ENCODE data around the gene OR6N2. TPM values are rescaled to one million over a fixed set of nuclear protein-coding genes. Genes with fewer than 3 reads are reported as not detected.

The OR6N2 gene
- total and polyA plus RNA-seq, 9 of the 15 experiments (the other 6 are each of a cell fraction or from before 2014, with no cell fraction given): not detected

DNA sequence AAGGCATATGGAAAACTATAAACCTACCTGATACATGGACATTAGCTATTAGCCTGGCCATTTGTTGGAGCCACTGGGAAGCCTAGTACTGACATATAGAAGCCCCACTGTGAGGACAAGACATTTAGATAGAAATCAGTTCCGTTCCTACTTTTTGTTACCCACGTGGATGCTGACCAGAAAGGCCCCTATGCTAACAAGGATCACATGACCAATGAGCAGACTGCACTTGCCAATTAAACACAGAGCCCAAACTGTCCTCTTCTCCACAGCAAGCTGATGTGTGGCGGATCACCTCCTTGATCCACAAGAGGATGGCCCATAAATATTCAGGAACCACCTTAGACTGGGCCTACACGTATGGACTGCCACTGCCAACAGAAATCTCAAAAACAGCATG lies 49.3 kb downstream of the OR6N2 start (continued):
- TF ChIP-seq, protein P1, sequence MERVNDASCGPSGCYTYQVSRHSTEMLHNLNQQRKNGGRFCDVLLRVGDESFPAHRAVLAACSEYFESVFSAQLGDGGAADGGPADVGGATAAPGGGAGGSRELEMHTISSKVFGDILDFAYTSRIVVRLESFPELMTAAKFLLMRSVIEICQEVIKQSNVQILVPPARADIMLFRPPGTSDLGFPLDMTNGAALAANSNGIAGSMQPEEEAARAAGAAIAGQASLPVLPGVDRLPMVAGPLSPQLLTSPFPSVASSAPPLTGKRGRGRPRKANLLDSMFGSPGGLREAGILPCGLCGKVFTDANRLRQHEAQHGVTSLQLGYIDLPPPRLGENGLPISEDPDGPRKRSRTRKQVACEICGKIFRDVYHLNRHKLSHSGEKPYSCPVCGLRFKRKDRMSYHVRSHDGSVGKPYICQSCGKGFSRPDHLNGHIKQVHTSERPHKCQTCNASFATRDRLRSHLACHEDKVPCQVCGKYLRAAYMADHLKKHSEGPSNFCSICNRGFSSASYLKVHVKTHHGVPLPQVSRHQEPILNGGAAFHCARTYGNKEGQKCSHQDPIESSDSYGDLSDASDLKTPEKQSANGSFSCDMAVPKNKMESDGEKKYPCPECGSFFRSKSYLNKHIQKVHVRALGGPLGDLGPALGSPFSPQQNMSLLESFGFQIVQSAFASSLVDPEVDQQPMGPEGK (CRISPR knock-in tag; IDR thresholded peaks at IDR 0.05; ENCODE audit: borderline replicate concordance): no peak
- TF ChIP-seq L3MBTL2 (IDR thresholded peaks at IDR 0.05) (peak; percentile 28; the same call in 1 of the 2 replicates), HNRNPUL1 (IDR thresholded peaks at IDR 0.05; ENCODE audit: low read length) (no peak)
- TF ChIP-seq, protein P2, sequence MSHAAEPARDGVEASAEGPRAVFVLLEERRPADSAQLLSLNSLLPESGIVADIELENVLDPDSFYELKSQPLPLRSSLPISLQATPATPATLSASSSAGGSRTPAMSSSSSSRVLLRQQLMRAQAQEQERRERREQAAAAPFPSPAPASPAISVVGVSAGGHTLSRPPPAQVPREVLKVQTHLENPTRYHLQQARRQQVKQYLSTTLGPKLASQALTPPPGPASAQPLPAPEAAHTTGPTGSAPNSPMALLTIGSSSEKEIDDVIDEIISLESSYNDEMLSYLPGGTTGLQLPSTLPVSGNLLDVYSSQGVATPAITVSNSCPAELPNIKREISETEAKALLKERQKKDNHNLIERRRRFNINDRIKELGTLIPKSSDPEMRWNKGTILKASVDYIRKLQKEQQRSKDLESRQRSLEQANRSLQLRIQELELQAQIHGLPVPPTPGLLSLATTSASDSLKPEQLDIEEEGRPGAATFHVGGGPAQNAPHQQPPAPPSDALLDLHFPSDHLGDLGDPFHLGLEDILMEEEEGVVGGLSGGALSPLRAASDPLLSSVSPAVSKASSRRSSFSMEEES (CRISPR knock-in tag; IDR thresholded peaks at IDR 0.05): peak; percentile 81

DNA sequence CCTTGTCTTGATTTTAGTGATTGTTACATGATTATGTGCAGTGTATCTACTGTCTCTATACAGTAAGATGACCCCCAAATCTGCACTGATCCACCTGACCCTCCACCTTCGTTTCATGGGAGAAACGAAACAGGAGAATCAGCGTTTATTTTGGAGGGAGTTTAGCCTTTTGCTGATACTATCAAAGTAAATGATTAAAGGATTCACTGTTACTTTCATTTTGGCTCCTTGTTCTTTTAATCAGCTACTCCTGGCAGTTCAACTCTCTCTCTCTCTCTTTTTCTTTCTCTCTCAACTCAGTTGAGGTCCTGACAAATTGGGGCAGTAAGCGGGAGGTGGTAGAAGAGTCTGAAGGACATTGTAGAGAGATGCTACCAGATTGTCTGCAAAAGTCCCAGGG lies 50.6 kb downstream of the OR6N2 start:
- CTCF ChIA-PET (ENCODE audit: low intra/inter-chr PET ratio): no interaction called here
- no peak for FAIRE-seq
- TF ChIP-seq ARID1B (IDR thresholded peaks at IDR 0.05) (no peak), BDP1 (IDR thresholded peaks at IDR 0.05; ENCODE audit: insufficient read depth, insufficient read length) (no peak), EZH2 (IDR thresholded peaks at IDR 0.05; ENCODE audit: borderline replicate concordance, low read depth, low read length) (no peak), POLR2B (IDR thresholded peaks at IDR 0.05; ENCODE audit: low read depth, partially characterized antibody) (no peak), ZNF133 (CRISPR knock-in tag; IDR thresholded peaks at IDR 0.05) (no peak), XRCC5 (IDR thresholded peaks at IDR 0.05; ENCODE audit: low read depth, low read length) (no peak)
- TF ChIP-seq, protein P3, sequence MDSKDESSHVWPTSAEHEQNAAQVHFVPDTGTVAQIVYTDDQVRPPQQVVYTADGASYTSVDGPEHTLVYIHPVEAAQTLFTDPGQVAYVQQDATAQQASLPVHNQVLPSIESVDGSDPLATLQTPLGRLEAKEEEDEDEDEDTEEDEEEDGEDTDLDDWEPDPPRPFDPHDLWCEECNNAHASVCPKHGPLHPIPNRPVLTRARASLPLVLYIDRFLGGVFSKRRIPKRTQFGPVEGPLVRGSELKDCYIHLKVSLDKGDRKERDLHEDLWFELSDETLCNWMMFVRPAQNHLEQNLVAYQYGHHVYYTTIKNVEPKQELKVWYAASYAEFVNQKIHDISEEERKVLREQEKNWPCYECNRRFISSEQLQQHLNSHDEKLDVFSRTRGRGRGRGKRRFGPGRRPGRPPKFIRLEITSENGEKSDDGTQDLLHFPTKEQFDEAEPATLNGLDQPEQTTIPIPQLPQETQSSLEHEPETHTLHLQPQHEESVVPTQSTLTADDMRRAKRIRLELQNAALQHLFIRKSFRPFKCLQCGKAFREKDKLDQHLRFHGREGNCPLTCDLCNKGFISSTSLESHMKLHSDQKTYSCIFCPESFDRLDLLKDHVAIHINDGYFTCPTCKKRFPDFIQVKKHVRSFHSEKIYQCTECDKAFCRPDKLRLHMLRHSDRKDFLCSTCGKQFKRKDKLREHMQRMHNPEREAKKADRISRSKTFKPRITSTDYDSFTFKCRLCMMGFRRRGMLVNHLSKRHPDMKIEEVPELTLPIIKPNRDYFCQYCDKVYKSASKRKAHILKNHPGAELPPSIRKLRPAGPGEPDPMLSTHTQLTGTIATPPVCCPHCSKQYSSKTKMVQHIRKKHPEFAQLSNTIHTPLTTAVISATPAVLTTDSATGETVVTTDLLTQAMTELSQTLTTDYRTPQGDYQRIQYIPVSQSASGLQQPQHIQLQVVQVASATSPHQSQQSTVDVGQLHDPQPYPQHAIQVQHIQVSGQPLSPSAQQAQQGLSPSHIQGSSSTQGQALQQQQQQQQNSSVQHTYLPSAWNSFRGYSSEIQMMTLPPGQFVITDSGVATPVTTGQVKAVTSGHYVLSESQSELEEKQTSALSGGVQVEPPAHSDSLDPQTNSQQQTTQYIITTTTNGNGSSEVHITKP (IDR thresholded peaks at IDR 0.05; ENCODE audit: partially characterized antibody): no peak
- TF ChIP-seq, protein P4, sequence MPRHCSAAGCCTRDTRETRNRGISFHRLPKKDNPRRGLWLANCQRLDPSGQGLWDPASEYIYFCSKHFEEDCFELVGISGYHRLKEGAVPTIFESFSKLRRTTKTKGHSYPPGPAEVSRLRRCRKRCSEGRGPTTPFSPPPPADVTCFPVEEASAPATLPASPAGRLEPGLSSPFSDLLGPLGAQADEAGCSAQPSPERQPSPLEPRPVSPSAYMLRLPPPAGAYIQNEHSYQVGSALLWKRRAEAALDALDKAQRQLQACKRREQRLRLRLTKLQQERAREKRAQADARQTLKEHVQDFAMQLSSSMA (CRISPR knock-in tag; IDR thresholded peaks at IDR 0.05): no peak

More for the DNA sequence above, 50.6 kb downstream of the OR6N2 start:
- H3K4me2 ChIP-seq (ENCODE audit: insufficient read depth, low read length): peak overlapping the region; percentile 36
- POLR2A ChIA-PET: interaction anchor here (0.5 to 1.5 kb wide), 3 partner anchors 9 to 228 kb away, joined by 3 to 6 read pairs (median 4); partner anchors contain the start of gene OR6K3
- H3K9me1 ChIP-seq (ENCODE audit: control insufficient read depth, insufficient read depth, low read length): no peaks in the 10 kb centered on the region
- no peaks in the 10 kb centered on the region for H3K27me3 ChIP-seq (ENCODE audit: control insufficient read depth in 2 of 2, insufficient read depth in 2 of 2, low read length in 2 of 2)
- H3K9ac ChIP-seq (ENCODE audit: insufficient read depth in 1 of 2, low read depth in 2 of 2, low read length in 2 of 2): no peak overlapping the region
- no TSS peak for BruUV-seq (replicated peaks)
- H2AFZ ChIP-seq (ENCODE audit: low read depth, low read length): peak overlapping the region; percentile 42
- H3K4me3 ChIP-seq: no peak overlapping the region
- peaks cover 3 to 39% of the 10 kb centered on the region in 2 experiments; a peak in 3 of 5 replicates for H3K4me1 ChIP-seq (replicated peaks in 1 of 2; ENCODE audit: control insufficient read depth in 2 of 2, insufficient read depth in 2 of 2, low read length in 2 of 2)
- no peaks in the 10 kb centered on the region for H4K20me1 ChIP-seq (replicated peaks; ENCODE audit: control insufficient read depth, insufficient read depth, low read length)
- in situ Hi-C loops (cut with MboI) (no loop called here), intact Hi-C loops (cut with micrococcal nuclease) (no loop called here)
- ATAC-seq (no peak), DNase-seq (ENCODE audit: extremely low read depth in 1 of 4, low spot score in 3 of 4) (no peak)
- H3K79me2 ChIP-seq (ENCODE audit: control insufficient read depth, insufficient read depth, low read length): no peaks in the 10 kb centered on the region
- H3K36me3 ChIP-seq (ENCODE audit: control insufficient read depth, insufficient read depth, low read length): no peaks in the 10 kb centered on the region
- H3K9me3 ChIP-seq (replicated peaks; ENCODE audit: control insufficient read depth, insufficient read depth, low read depth, low read length): no peaks in the 10 kb centered on the region
- 31% methylated on average over 3 of the region's 4 CpGs for WGBS (ENCODE audit: insufficient coverage, low coverage, missing lambda C conversion rate)
- H3K27ac ChIP-seq (ENCODE audit: extremely low read depth, low read depth, low read length): no peak overlapping the region

Data from K562 (cell line).